WTC11 (cell line): ENCODE data around the gene TMEM184A. TPM values are rescaled to one million over a fixed set of nuclear protein-coding genes. Genes with fewer than 3 reads are reported as not detected.

Experiments
- ATAC-seq: fragments of 200-7000 bp; cut with Tn5 transposase; 2 replicates; pipeline ENCODE4 v1.10.0; 2021; ENCODE audit warnings: mild to moderate bottlenecking, moderate library complexity
- CTCF ChIA-PET: fragments of 300-600 bp; sonication (Branson Sonifier 250); formaldehyde crosslinking; loops from one replicate; lab custom pipeline; 2021; ENCODE audit warnings: antibody characterized with exemption; lab: Charles Lee
- POLR2A ChIA-PET: fragments of 350-600 bp; sonication (Branson Sonifier 250); formaldehyde crosslinking; loops from one replicate; lab custom pipeline; 2021; ENCODE audit warnings: antibody characterized with exemption; lab: Charles Lee
- DNase-seq: peaks from one replicate; pipeline ENCODE4 v3.0.0; 2021; ENCODE audit warnings: low spot score
- H3K27ac Mint-ChIP-seq: 2 replicates; pipeline ENCODE4 v1.8.0; 2021; ENCODE audit warnings: mixed read lengths
- H3K27me3 Mint-ChIP-seq: 2 replicates; pipeline ENCODE4 v1.8.0; 2021; ENCODE audit warnings: low read depth, mild to moderate bottlenecking, moderate library complexity, mixed read lengths
- H3K36me3 Mint-ChIP-seq: 2 replicates; pipeline ENCODE4 v1.8.0; 2021; ENCODE audit warnings: mixed read lengths
- H3K4me1 Mint-ChIP-seq: 2 replicates; pipeline ENCODE4 v1.8.0; 2022; ENCODE audit warnings: mixed read lengths
- H3K4me3 Mint-ChIP-seq: 2 replicates; pipeline ENCODE4 v1.8.0; 2021; ENCODE audit warnings: mild to moderate bottlenecking, moderate library complexity, mixed read lengths
- H3K9me3 Mint-ChIP-seq: 2 replicates; pipeline ENCODE4 v1.8.0; 2021; ENCODE audit warnings: mixed read lengths
- AFF4 ChIP-seq: sonication (generic); formaldehyde crosslinking; IDR thresholded peaks from 2 replicates; pipeline ENCODE4 v1.8.1; 2023; ENCODE audit warnings: mild to moderate bottlenecking, missing genetic modification reagents, borderline replicate concordance
- ATF1 ChIP-seq: sonication (generic); formaldehyde crosslinking; IDR thresholded peaks from 2 replicates; pipeline ENCODE4 v1.8.1; 2023; ENCODE audit warnings: mild to moderate bottlenecking, moderate library complexity, missing genetic modification reagents
- CREM ChIP-seq: sonication (generic); formaldehyde crosslinking; IDR thresholded peaks from 2 replicates; pipeline ENCODE4 v1.8.1; 2022; ENCODE audit warnings: mild to moderate bottlenecking, missing genetic modification reagents, moderate library complexity
- E2F4 ChIP-seq: sonication (generic); formaldehyde crosslinking; IDR thresholded peaks from 2 replicates; pipeline ENCODE4 v1.8.1; 2022; ENCODE audit warnings: low read depth, mild to moderate bottlenecking, moderate library complexity, missing genetic modification reagents, borderline replicate concordance
- ERG ChIP-seq: fragments of 250-450 bp; sonication (Bioruptor Pico); IDR thresholded peaks from 2 replicates; pipeline ENCODE4 v1.8.0; 2021; ENCODE audit warnings: mild to moderate bottlenecking
- FOXK1 ChIP-seq: sonication (generic); formaldehyde crosslinking; IDR thresholded peaks from 2 replicates; pipeline ENCODE4 v1.8.0; 2022; ENCODE audit warnings: mild to moderate bottlenecking, moderate library complexity, missing genetic modification reagents
- IRF2 ChIP-seq: sonication (generic); formaldehyde crosslinking; IDR thresholded peaks from 2 replicates; pipeline ENCODE4 v1.8.0; 2022; ENCODE audit warnings: low read depth, missing genetic modification reagents, borderline replicate concordance
- MAX ChIP-seq: sonication (generic); formaldehyde crosslinking; IDR thresholded peaks from 2 replicates; pipeline ENCODE4 v1.8.0; 2022; ENCODE audit warnings: mild to moderate bottlenecking, missing genetic modification reagents
- MXD4 ChIP-seq: fragments of 250-450 bp; sonication (Bioruptor Pico); IDR thresholded peaks from 2 replicates; pipeline ENCODE4 v1.8.0; 2021; ENCODE audit warnings: mild to moderate bottlenecking, moderate library complexity, borderline replicate concordance
- MYBL2 ChIP-seq: sonication (generic); formaldehyde crosslinking; IDR thresholded peaks from 2 replicates; pipeline ENCODE4 v1.8.1; 2023; ENCODE audit warnings: mild to moderate bottlenecking, moderate library complexity, missing genetic modification reagents
- NFE2L1 ChIP-seq: sonication (generic); formaldehyde crosslinking; IDR thresholded peaks from 2 replicates; pipeline ENCODE4 v1.8.1; 2023; ENCODE audit warnings: missing genetic modification reagents
- NR2C2 ChIP-seq: sonication (generic); formaldehyde crosslinking; IDR thresholded peaks from 2 replicates; pipeline ENCODE4 v1.8.0; 2022; ENCODE audit warnings: mild to moderate bottlenecking, missing genetic modification reagents
- OVOL2 ChIP-seq: fragments of 250-450 bp; sonication (Bioruptor Pico); IDR thresholded peaks from 2 replicates; pipeline ENCODE4 v1.9.0; 2021; ENCODE audit warnings: mild to moderate bottlenecking, borderline replicate concordance
- STAT6 ChIP-seq: sonication (generic); formaldehyde crosslinking; conservative IDR thresholded peaks from 2 replicates; pipeline ENCODE4 v1.8.1; 2023; ENCODE audit warnings: mild to moderate bottlenecking, low read depth, missing genetic modification reagents, moderate library complexity
- TCF7 ChIP-seq: sonication (generic); formaldehyde crosslinking; IDR thresholded peaks from 2 replicates; pipeline ENCODE4 v1.8.0; 2022; ENCODE audit warnings: mild to moderate bottlenecking, low read depth, missing genetic modification reagents, moderate library complexity
- TP53 ChIP-seq: sonication (generic); formaldehyde crosslinking; IDR thresholded peaks from 2 replicates; pipeline ENCODE4 v1.8.1; 2023; ENCODE audit warnings: mild to moderate bottlenecking, missing genetic modification reagents
- ZNF281 ChIP-seq: sonication (generic); formaldehyde crosslinking; IDR thresholded peaks from 2 replicates; pipeline ENCODE4 v1.8.0; 2023; ENCODE audit warnings: mild to moderate bottlenecking, missing genetic modification reagents
- ZNF396 ChIP-seq: fragments of 250-450 bp; sonication (Bioruptor Pico); IDR thresholded peaks from 2 replicates; pipeline ENCODE4 v1.8.0; 2021; ENCODE audit warnings: mild to moderate bottlenecking, moderate library complexity, borderline replicate concordance
- ZNF423 ChIP-seq: fragments of 250-450 bp; sonication (Bioruptor Pico); IDR thresholded peaks from 2 replicates; pipeline ENCODE4 v2.1.2; 2022; ENCODE audit warnings: mild to moderate bottlenecking, moderate library complexity
- ZNF425 ChIP-seq: fragments of 250-450 bp; sonication (Bioruptor Pico); conservative IDR thresholded peaks from 2 replicates; pipeline ENCODE4 v1.9.0; 2021; ENCODE audit warnings: mild to moderate bottlenecking
- ZNF671 ChIP-seq: fragments of 250-450 bp; sonication (Bioruptor Pico); IDR thresholded peaks from 2 replicates; pipeline ENCODE4 v1.8.0; 2021; ENCODE audit warnings: mild to moderate bottlenecking
- total RNA-seq: library from RNA; stranded (reverse); gene quantifications from 3 replicates; pipeline ENCODE4 v1.2.3, GENCODE V29; 2021

The TMEM184A gene
- total RNA-seq, 1 experiment from 2014 or later = 1.4 TPM

GRCh38 chr7:1494866-1495563, 61.0 kb downstream of the TMEM184A start (continued):
- TF ChIP-seq AFF4 (CRISPR knock-in tag) (no peak), NR2C2 (CRISPR knock-in tag) (no peak), OVOL2 (no peak), CREM (CRISPR knock-in tag) (no peak), E2F4 (CRISPR knock-in tag) (no peak), MAX (CRISPR knock-in tag) (no peak), NFE2L1 (CRISPR knock-in tag) (no peak), ATF1 (CRISPR knock-in tag) (no peak)

GRCh38 chr7:1494447-1494846, 61.6 kb downstream of the TMEM184A start:
- CTCF ChIA-PET = interaction anchor here (1.6 kb wide), 1 partner anchor 20 kb away, joined by 4 read pairs; no protein-coding TSS in a partner anchor
- Mint-ChIP-seq H3K36me3 (peaks cover 38% of the 10 kb centered on the region), H3K27me3 (no peaks in the 10 kb centered on the region), H3K27ac (no peak overlapping the region), H3K4me1 (no peaks in the 10 kb centered on the region), H3K4me3 (no peak overlapping the region), H3K9me3 (no peaks in the 10 kb centered on the region)
- POLR2A ChIA-PET = no interaction called here
- ATAC-seq (no peak), DNase-seq (no peak)
- no peak for TF ChIP-seq ZNF425
- no peak for TF ChIP-seq ZNF396 (CRISPR knock-in tag)
- TF ChIP-seq IRF2 = no peak
- TF ChIP-seq TP53 (CRISPR knock-in tag) = no peak
- TF ChIP-seq ERG = no peak
- TF ChIP-seq MYBL2 = no peak
- no peak for TF ChIP-seq TCF7 (CRISPR knock-in tag)
- no peak for TF ChIP-seq NR2C2 (CRISPR knock-in tag)
- TF ChIP-seq STAT6 (CRISPR knock-in tag) = no peak
- TF ChIP-seq ZNF423 = no peak
- no peak for TF ChIP-seq MAX (CRISPR knock-in tag)
- no peak for TF ChIP-seq ZNF671 (CRISPR knock-in tag)
- no peak for TF ChIP-seq FOXK1 (CRISPR knock-in tag)
- TF ChIP-seq ZNF281 (CRISPR knock-in tag) = no peak
- TF ChIP-seq MXD4 (CRISPR knock-in tag) = no peak
